GM12801 (cell line): ENCODE measurements around the gene ARMC12.

ENCODE experiments used
- CTCF ChIP-seq: IDR thresholded peaks from one replicate; pipeline ENCODE4 v1.5.1; 2011; ENCODE audit warnings: control low read depth; ENCODE audit not compliant: insufficient read length; ENCODE audit errors: extremely low read depth

The ARMC12 gene

DNA sequence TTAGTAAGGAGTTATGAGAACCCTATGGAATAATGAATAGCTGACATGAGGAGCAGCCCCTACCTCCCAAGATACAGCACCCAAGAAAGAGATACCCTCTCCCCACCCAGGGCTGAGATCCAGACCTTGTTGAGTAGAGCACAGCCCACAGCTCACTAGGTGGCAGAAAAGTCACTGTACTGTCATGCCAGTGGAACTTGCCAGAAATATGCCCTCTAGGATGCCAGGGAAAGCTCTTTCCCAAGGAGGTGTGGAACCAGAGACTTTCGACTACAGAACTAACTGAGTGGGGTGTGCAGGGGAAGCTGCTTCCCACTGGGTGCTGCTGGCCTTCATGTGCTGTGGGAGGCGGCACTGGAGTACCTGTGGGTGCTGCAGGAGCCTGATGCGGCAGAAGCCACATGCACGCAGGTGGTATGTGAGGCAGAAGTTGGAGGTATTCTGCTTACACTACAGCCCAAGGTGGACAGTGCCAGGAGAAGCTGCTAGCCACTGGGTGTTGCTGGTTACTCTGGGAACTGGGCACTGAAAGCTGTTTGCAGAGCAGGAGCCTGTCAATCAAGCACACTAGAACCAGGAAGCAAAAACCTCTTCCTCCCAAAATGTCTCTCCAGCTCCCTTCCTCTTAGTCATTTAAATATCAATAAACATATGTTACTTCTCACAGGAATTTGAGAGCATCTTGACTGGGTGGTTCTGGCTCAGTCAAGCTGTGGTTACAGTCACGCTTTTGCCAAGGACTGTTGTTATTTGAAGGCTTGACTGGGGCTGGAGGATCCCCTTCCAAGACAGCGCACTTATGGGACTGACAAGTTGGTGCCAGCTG is 17.8 kb downstream of the ARMC12 start:
- TF ChIP-seq CTCF = no peak

- TF ChIP-seq CTCF = no peak
These were observed 18.6 kb downstream of the ARMC12 start for GRCh38 chr6:35755278-35755924.

GRCh38 chr6:35757456-35758123 is 20.8 kb downstream of the ARMC12 start:
- TF ChIP-seq CTCF = no peak

- no peak for TF ChIP-seq CTCF
These were observed 22.6 kb downstream of the ARMC12 start for GRCh38 chr6:35759426-35759825.

DNA sequence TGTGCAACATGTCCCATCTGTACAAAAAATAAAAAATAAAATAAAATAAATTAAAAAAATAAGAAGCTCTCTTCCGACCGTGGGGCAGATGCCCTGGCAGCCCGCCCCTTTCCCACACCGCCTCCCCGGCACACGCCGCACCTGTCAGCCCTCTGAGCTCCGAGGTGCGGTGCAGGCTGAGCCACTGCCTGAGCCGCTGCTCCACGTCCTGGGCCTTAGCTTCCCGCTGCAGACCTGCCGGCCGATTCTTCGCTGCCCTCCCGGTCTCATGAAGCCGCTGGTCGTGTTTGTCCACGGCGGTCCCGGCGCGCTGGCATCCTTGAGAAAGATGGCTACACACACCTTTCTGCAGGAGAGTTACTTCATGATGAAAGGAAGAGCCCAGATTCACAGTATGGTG is 28.9 kb downstream of the ARMC12 start:
- no peak for TF ChIP-seq CTCF

- TF ChIP-seq CTCF = no peak
These were observed 32.4 kb downstream of the ARMC12 start for GRCh38 chr6:35769211-35769610.

GRCh38 chr6:35771343-35771627 is 34.5 kb downstream of the ARMC12 start:
- TF ChIP-seq CTCF = no peak
